ENCODE results near the gene EIF2S3.

Gene EIF2S3

GRCh38 chrX:24099394-24099793, 44.6 kb downstream of the EIF2S3 start:
- Histone ChIP-seq H3K9ac (ENCODE audit: low read length) (no peak overlapping the region), H3K9me3 (ENCODE audit: control insufficient read depth, low read length) (no peaks in the 10 kb centered on the region), H3K27me3 (ENCODE audit: control insufficient read depth, insufficient read depth, low read length) (no peaks in the 10 kb centered on the region), H3K4me1 (ENCODE audit: control insufficient read depth, insufficient read depth, low read length) (no peaks in the 10 kb centered on the region), H3K36me3 (ENCODE audit: control insufficient read depth, insufficient read depth, low read length) (no peaks in the 10 kb centered on the region), H3K4me3 (ENCODE audit: low read length) (no peak overlapping the region)

GRCh38 chrX:24100713-24101112, 46.0 kb downstream of the EIF2S3 start:
- no peaks in the 10 kb centered on the region for H3K9me3 ChIP-seq (ENCODE audit: control insufficient read depth, low read length)
- H3K4me1 ChIP-seq (ENCODE audit: control insufficient read depth, insufficient read depth, low read length): no peaks in the 10 kb centered on the region
- no peaks in the 10 kb centered on the region for H3K27me3 ChIP-seq (ENCODE audit: control insufficient read depth, insufficient read depth, low read length)
- no peak overlapping the region for H3K9ac ChIP-seq (ENCODE audit: low read length)
- H3K4me3 ChIP-seq (ENCODE audit: low read length): no peak overlapping the region
- no peaks in the 10 kb centered on the region for H3K36me3 ChIP-seq (ENCODE audit: control insufficient read depth, insufficient read depth, low read length)

DNA sequence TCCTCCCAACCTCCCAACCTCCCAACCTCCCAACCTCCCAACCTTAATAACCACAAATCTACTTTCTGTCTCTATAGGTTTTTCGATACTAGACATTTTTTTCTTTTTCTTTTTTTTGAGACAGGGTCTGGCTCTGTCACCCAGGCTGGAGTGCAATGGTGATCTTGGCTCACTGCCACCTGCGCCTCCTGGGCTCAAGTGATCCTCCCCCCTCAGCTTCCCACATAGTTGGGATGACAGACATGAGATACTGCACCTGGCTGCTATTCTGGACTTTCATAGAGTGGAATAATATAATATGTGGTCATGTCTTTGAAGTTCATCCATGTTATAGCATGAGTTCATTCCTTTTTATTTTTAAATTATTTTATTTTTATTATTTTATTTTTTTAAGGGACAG, 55.3 kb downstream of the EIF2S3 start:
- Histone ChIP-seq H3K4me3 (ENCODE audit: low read length) (no peak overlapping the region), H3K27me3 (ENCODE audit: control insufficient read depth, insufficient read depth, low read length) (no peaks in the 10 kb centered on the region), H3K9ac (ENCODE audit: low read length) (no peak overlapping the region), H3K36me3 (ENCODE audit: control insufficient read depth, insufficient read depth, low read length) (no peaks in the 10 kb centered on the region), H3K4me1 (ENCODE audit: control insufficient read depth, insufficient read depth, low read length) (no peaks in the 10 kb centered on the region), H3K9me3 (ENCODE audit: control insufficient read depth, low read length) (no peaks in the 10 kb centered on the region)

DNA sequence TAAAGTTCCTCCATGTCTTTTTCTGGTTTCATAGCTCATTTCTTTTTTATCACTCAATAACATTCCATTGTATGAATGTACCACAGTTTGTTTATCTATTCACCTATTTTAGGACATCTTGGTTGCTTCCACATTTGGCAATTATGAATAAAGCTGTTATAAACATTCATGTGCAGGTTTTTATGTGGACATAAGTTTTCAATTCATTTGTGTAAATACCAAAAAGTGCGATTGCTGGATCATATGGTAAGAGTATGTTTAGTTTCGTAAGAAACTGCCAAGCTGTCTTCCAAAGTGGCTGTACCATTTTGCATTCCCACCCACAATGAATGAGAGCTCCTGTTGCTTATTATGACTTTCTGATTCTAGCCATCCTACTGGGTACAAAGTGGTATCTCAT, 58.4 kb downstream of the EIF2S3 start:
- Histone ChIP-seq H3K4me1 (ENCODE audit: control insufficient read depth, insufficient read depth, low read length) (no peaks in the 10 kb centered on the region), H3K9ac (ENCODE audit: low read length) (no peak overlapping the region), H3K36me3 (ENCODE audit: control insufficient read depth, insufficient read depth, low read length) (no peaks in the 10 kb centered on the region), H3K27me3 (ENCODE audit: control insufficient read depth, insufficient read depth, low read length) (no peaks in the 10 kb centered on the region), H3K9me3 (ENCODE audit: control insufficient read depth, low read length) (no peaks in the 10 kb centered on the region), H3K4me3 (ENCODE audit: low read length) (no peak overlapping the region)

DNA sequence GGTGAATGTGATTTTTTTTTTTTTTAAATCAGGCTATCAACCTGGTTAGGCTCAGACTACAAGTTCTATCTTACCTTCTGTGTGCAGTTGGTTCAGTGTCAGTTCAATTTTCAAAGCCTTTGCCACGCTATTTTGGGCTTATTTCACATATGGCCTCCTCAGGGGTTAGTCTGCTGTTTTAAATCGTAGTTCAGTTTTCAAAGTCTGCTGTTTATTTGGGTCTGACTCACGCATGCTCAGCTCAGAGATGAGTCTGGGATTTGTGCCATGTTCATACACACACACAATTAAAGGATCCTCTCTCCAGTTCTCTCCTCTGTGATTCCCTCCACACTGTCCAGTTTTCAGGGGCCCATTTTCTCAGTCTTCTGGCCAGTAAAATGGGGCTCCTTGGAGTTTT, 62.5 kb downstream of the EIF2S3 start:
- H3K36me3 ChIP-seq (ENCODE audit: control insufficient read depth, insufficient read depth, low read length): no peaks in the 10 kb centered on the region
- no peaks in the 10 kb centered on the region for H3K27me3 ChIP-seq (ENCODE audit: control insufficient read depth, insufficient read depth, low read length)
- H3K9me3 ChIP-seq (ENCODE audit: control insufficient read depth, low read length): no peaks in the 10 kb centered on the region
- H3K4me1 ChIP-seq (ENCODE audit: control insufficient read depth, insufficient read depth, low read length): no peaks in the 10 kb centered on the region
- no peak overlapping the region for H3K4me3 ChIP-seq (ENCODE audit: low read length)
- H3K9ac ChIP-seq (ENCODE audit: low read length): no peak overlapping the region

GRCh38 chrX:24124244-24124799, 69.6 kb downstream of the EIF2S3 start:
- H3K4me1 ChIP-seq (ENCODE audit: control insufficient read depth, insufficient read depth, low read length): peaks cover 7% of the 10 kb centered on the region
- no peak overlapping the region for H3K9ac ChIP-seq (ENCODE audit: low read length)
- no peak overlapping the region for H3K4me3 ChIP-seq (ENCODE audit: low read length)
- no peaks in the 10 kb centered on the region for H3K27me3 ChIP-seq (ENCODE audit: control insufficient read depth, insufficient read depth, low read length)
- no peaks in the 10 kb centered on the region for H3K36me3 ChIP-seq (ENCODE audit: control insufficient read depth, insufficient read depth, low read length)
- H3K9me3 ChIP-seq (ENCODE audit: control insufficient read depth, low read length): no peaks in the 10 kb centered on the region

DNA sequence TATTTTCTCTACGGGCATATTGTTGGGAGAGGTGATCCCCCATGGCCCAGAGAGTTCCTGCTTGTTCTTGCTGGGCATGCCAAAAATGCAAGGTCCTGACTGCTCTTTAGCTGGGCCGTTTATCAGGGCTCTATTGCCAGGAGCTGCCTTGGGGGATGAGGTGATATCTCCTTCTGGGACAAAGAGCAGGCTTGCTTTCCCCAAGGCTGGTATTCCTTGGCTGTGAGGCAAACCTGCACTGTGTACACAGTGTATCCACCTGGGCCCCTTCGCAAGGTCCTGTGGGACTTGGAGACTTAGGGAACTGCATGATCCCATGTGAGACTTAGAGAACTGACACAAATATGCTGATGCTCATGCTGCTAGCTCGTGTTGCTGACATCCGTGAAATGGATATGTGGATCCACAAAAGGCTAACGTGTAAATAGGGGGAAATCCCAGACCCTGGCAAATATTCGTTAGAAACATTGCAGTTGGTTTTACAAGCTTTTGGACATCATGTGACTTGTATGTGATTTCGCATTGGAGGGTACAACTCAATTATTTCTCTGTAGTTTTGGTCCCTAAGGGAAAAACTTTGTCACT, 70.4 kb downstream of the EIF2S3 start:
- Histone ChIP-seq H3K9ac (ENCODE audit: low read length) (no peak overlapping the region), H3K4me1 (ENCODE audit: control insufficient read depth, insufficient read depth, low read length) (peaks cover 7% of the 10 kb centered on the region), H3K27me3 (ENCODE audit: control insufficient read depth, insufficient read depth, low read length) (no peaks in the 10 kb centered on the region), H3K36me3 (ENCODE audit: control insufficient read depth, insufficient read depth, low read length) (no peaks in the 10 kb centered on the region), H3K4me3 (ENCODE audit: low read length) (no peak overlapping the region), H3K9me3 (ENCODE audit: control insufficient read depth, low read length) (no peaks in the 10 kb centered on the region)

All from mucosa of stomach (tissue), 1 donor.